GM12878 (cell line): ENCODE results near the gene ZNF341.

Experiments used
- JUNB ChIP-seq: IDR thresholded peaks from 2 replicates; pipeline ENCODE4 v1.6.1; 2016; ENCODE audit warnings: antibody characterized with exemption, mild to moderate bottlenecking
- SIN3A ChIP-seq: IDR thresholded peaks from 2 replicates; pipeline ENCODE4 v1.6.1; 2012; ENCODE audit warnings: low read depth, low read length, improper control_type of control experiment

- no peak for TF ChIP-seq SIN3A
- no peak for TF ChIP-seq JUNB
These were observed 46.0 kb downstream of the ZNF341 start for GRCh38 chr20:33777816-33778215.
